Activated T-helper 1 cell treated with anti-CD3 and anti-CD28 coated beads, Interleukin-12 subunit alpha, Interleukin-12 subunit beta, Interleukin-2, Interleukin-4 antibody, amounts not matched to agents 30 ng/mL and 10 ng/mL and 1 ng/mL, durations not matched to agents 14 hours and 24 hours and 36 hours (primary cell): ENCODE results near the gene FAM163A. TPM values are rescaled to one million over a fixed set of nuclear protein-coding genes. Genes with fewer than 3 reads are reported as not detected.
"Not testable (repeated sequence)": the region's sequence is repeated elsewhere in the genome, so short reads cannot be mapped to it uniquely, and the experiment has no call there.

ENCODE experiments used
- DNase-seq: peaks from one replicate; pipeline ENCODE4 v3.0.0; 2021; ENCODE audit warnings: low spot score
- H3K27ac Mint-ChIP-seq: one replicate; pipeline ENCODE4 v1.8.0; 2021; ENCODE audit warnings: mild to moderate bottlenecking, mixed read lengths
- H3K27me3 Mint-ChIP-seq: one replicate; pipeline ENCODE4 v1.8.0; 2022; ENCODE audit warnings: mild to moderate bottlenecking, moderate library complexity, mixed read lengths; ENCODE audit not compliant: insufficient read depth
- H3K36me3 Mint-ChIP-seq: one replicate; pipeline ENCODE4 v1.8.0; 2021; ENCODE audit warnings: low read depth, mixed read lengths
- H3K4me1 Mint-ChIP-seq: one replicate; pipeline ENCODE4 v1.8.0; 2021; ENCODE audit warnings: low read depth, mixed read lengths
- H3K4me3 Mint-ChIP-seq: one replicate; pipeline ENCODE4 v1.8.0; 2021; ENCODE audit warnings: mild to moderate bottlenecking, moderate library complexity, mixed read lengths
- H3K9me3 Mint-ChIP-seq: one replicate; pipeline ENCODE4 v1.8.0; 2021; ENCODE audit warnings: mixed read lengths
- intact Hi-C: fragments of 100-400 bp; cut with micrococcal nuclease; formaldehyde crosslinking; loops from one replicate; pipeline ENCODE4 v1.15.1; 2024
- total RNA-seq: library from RNA; stranded (reverse); gene quantifications from 2 replicates; pipeline ENCODE4 v1.2.3, GENCODE V29; 2022

Gene FAM163A
- total RNA-seq, 1 donor from 2014 or later = not detected

GRCh38 chr1:179785031-179785431 is 41.9 kb downstream of the FAM163A start:
- intact Hi-C loops = no loop called here
- Mint-ChIP-seq H3K9me3 (no peaks in the 10 kb centered on the region), H3K4me3 (no peak overlapping the region), H3K27me3 (peaks cover 11% of the 10 kb centered on the region), H3K36me3 (no peaks in the 10 kb centered on the region), H3K27ac (no peak overlapping the region), H3K4me1 (no peaks in the 10 kb centered on the region)
- no peak for DNase-seq

GRCh38 chr1:179785728-179786127 is 42.6 kb downstream of the FAM163A start:
- intact Hi-C loops = no loop called here
- peaks cover 14% of the 10 kb centered on the region for H3K27me3 Mint-ChIP-seq
- DNase-seq = no peak
- H3K36me3 Mint-ChIP-seq = no peaks in the 10 kb centered on the region
- H3K27ac Mint-ChIP-seq = no peak overlapping the region
- H3K4me3 Mint-ChIP-seq = no peak overlapping the region
- H3K9me3 Mint-ChIP-seq = no peaks in the 10 kb centered on the region
- no peaks in the 10 kb centered on the region for H3K4me1 Mint-ChIP-seq

GRCh38 chr1:179786815-179787685 is 44.0 kb downstream of the FAM163A start:
- Mint-ChIP-seq H3K27me3 (peaks cover 15% of the 10 kb centered on the region), H3K27ac (no peak overlapping the region), H3K4me1 (no peaks in the 10 kb centered on the region), H3K9me3 (no peaks in the 10 kb centered on the region), H3K36me3 (no peaks in the 10 kb centered on the region), H3K4me3 (no peak overlapping the region)
- no peak for DNase-seq
- intact Hi-C loops = no loop called here

GRCh38 chr1:179788259-179788658 is 45.2 kb downstream of the FAM163A start:
- no peaks in the 10 kb centered on the region for H3K9me3 Mint-ChIP-seq
- no peaks in the 10 kb centered on the region for H3K36me3 Mint-ChIP-seq
- H3K4me3 Mint-ChIP-seq = no peak overlapping the region
- intact Hi-C loops = no loop called here
- H3K4me1 Mint-ChIP-seq = no peaks in the 10 kb centered on the region
- peaks cover 15% of the 10 kb centered on the region for H3K27me3 Mint-ChIP-seq
- DNase-seq = no peak
- H3K27ac Mint-ChIP-seq = no peak overlapping the region

- intact Hi-C loops = no loop called here
- H3K27me3 Mint-ChIP-seq = peaks cover 11% of the 10 kb centered on the region
- no peaks in the 10 kb centered on the region for H3K4me1 Mint-ChIP-seq
- no peaks in the 10 kb centered on the region for H3K36me3 Mint-ChIP-seq
- no peak overlapping the region for H3K4me3 Mint-ChIP-seq
- no peak overlapping the region for H3K27ac Mint-ChIP-seq
- no peak for DNase-seq
- no peaks in the 10 kb centered on the region for H3K9me3 Mint-ChIP-seq
Observed at GRCh38 chr1:179793281-179793680, 50.2 kb downstream of the FAM163A start.

GRCh38 chr1:179794146-179794545 is 51.1 kb downstream of the FAM163A start:
- DNase-seq = no peak
- intact Hi-C loops = no loop called here
- Mint-ChIP-seq H3K4me3 (no peak overlapping the region), H3K27me3 (peaks cover 11% of the 10 kb centered on the region), H3K27ac (no peak overlapping the region), H3K9me3 (no peaks in the 10 kb centered on the region), H3K36me3 (no peaks in the 10 kb centered on the region), H3K4me1 (no peaks in the 10 kb centered on the region)

GRCh38 chr1:179794669-179795068 is 51.6 kb downstream of the FAM163A start:
- Mint-ChIP-seq H3K4me1 (no peaks in the 10 kb centered on the region), H3K4me3 (no peak overlapping the region), H3K9me3 (no peaks in the 10 kb centered on the region), H3K27ac (no peak overlapping the region), H3K27me3 (peaks cover 11% of the 10 kb centered on the region), H3K36me3 (no peaks in the 10 kb centered on the region)
- intact Hi-C loops = no loop called here
- no peak for DNase-seq

GRCh38 chr1:179798213-179798863 is 55.2 kb downstream of the FAM163A start:
- H3K4me3 Mint-ChIP-seq = no peak overlapping the region
- H3K9me3 Mint-ChIP-seq = no peaks in the 10 kb centered on the region
- no peaks in the 10 kb centered on the region for H3K36me3 Mint-ChIP-seq
- no peak overlapping the region for H3K27ac Mint-ChIP-seq
- intact Hi-C loops = no loop called here
- no peaks in the 10 kb centered on the region for H3K4me1 Mint-ChIP-seq
- DNase-seq = no peak
- H3K27me3 Mint-ChIP-seq = peaks cover 7% of the 10 kb centered on the region

- Mint-ChIP-seq H3K4me3 (no peak overlapping the region), H3K4me1 (no peaks in the 10 kb centered on the region), H3K9me3 (no peaks in the 10 kb centered on the region), H3K27ac (no peak overlapping the region), H3K36me3 (no peaks in the 10 kb centered on the region), H3K27me3 (peaks cover 7% of the 10 kb centered on the region)
- intact Hi-C loops = no loop called here
- DNase-seq = no peak
Observed at GRCh38 chr1:179798864-179799516, 55.9 kb downstream of the FAM163A start.

GRCh38 chr1:179800481-179800880 is 57.4 kb downstream of the FAM163A start:
- no peaks in the 10 kb centered on the region for H3K9me3 Mint-ChIP-seq
- H3K36me3 Mint-ChIP-seq = no peaks in the 10 kb centered on the region
- intact Hi-C loops = no loop called here
- H3K4me3 Mint-ChIP-seq = no peak overlapping the region
- DNase-seq = no peak
- peaks cover 7% of the 10 kb centered on the region for H3K27me3 Mint-ChIP-seq
- H3K4me1 Mint-ChIP-seq = no peaks in the 10 kb centered on the region
- H3K27ac Mint-ChIP-seq = no peak overlapping the region

- no peaks in the 10 kb centered on the region for H3K36me3 Mint-ChIP-seq
- no peak overlapping the region for H3K4me3 Mint-ChIP-seq
- no peaks in the 10 kb centered on the region for H3K9me3 Mint-ChIP-seq
- DNase-seq = no peak
- no peak overlapping the region for H3K27ac Mint-ChIP-seq
- peaks cover 4% of the 10 kb centered on the region for H3K27me3 Mint-ChIP-seq
- H3K4me1 Mint-ChIP-seq = no peaks in the 10 kb centered on the region
- intact Hi-C loops = no loop called here
Observed at GRCh38 chr1:179803104-179803503, 60.0 kb downstream of the FAM163A start.

- no peaks in the 10 kb centered on the region for H3K4me1 Mint-ChIP-seq
- H3K4me3 Mint-ChIP-seq = no peak overlapping the region
- no peaks in the 10 kb centered on the region for H3K9me3 Mint-ChIP-seq
- H3K27me3 Mint-ChIP-seq = peaks cover 4% of the 10 kb centered on the region
- intact Hi-C loops = no loop called here
- H3K27ac Mint-ChIP-seq = no peak overlapping the region
- no peaks in the 10 kb centered on the region for H3K36me3 Mint-ChIP-seq
- no peak for DNase-seq
Observed at GRCh38 chr1:179803918-179804317, 60.8 kb downstream of the FAM163A start.

GRCh38 chr1:179804417-179804816 is 61.3 kb downstream of the FAM163A start:
- H3K27me3 Mint-ChIP-seq, intact Hi-C loops, H3K4me3 Mint-ChIP-seq, DNase-seq, H3K4me1 Mint-ChIP-seq, H3K27ac Mint-ChIP-seq, H3K9me3 Mint-ChIP-seq, H3K36me3 Mint-ChIP-seq: not testable (repeated sequence)
